ENCODE results near the gene SIPA1L3. TPM values are rescaled to one million over a fixed set of nuclear protein-coding genes. Genes with fewer than 3 reads are reported as not detected.

Gene SIPA1L3
- polyA plus RNA-seq, 1 of the 3 experiments (the other 2 are of a cell fraction) = 11.6 TPM

GRCh38 chr19:37931881-37932655, 25.1 kb downstream of the SIPA1L3 start:
- DNase-seq = no peak
- Histone ChIP-seq H3K9me3 (peaks cover 6% of the 10 kb centered on the region; the same call in 1 of the 2 replicates), H3F3A (replicated peaks; ENCODE audit: insufficient read depth) (peaks cover 23% of the 10 kb centered on the region), H3K9ac (no peak overlapping the region), H3K27me3 (ENCODE audit: insufficient read depth) (no peaks in the 10 kb centered on the region), H3K4me2 (no peak overlapping the region), H2AFZ (ENCODE audit: low read depth) (no peak overlapping the region), H3K36me3 (replicated peaks in 1 of 2; ENCODE audit: control insufficient read depth in 1 of 2, insufficient read depth in 2 of 2, low read length in 1 of 2) (peaks cover 0 to 12% of the 10 kb centered on the region in 2 experiments), H3K4me1 (ENCODE audit: control insufficient read depth in 1 of 2, insufficient read depth in 2 of 2, low read depth in 1 of 2, low read length in 1 of 2) (peaks cover 11 to 17% of the 10 kb centered on the region in 2 experiments; a peak in 2 of 4 replicates), H4K20me1 (ENCODE audit: insufficient read depth) (peaks cover 31% of the 10 kb centered on the region), H3K79me2 (ENCODE audit: insufficient read depth) (peaks cover 98% of the 10 kb centered on the region), H3K27ac (ENCODE audit: low read depth in 2 of 2, low read length in 1 of 2) (no peak overlapping the region), H3K4me3 (ENCODE audit: low read depth in 2 of 2, low read length in 1 of 2) (no peak overlapping the region), H3K9me2 (no peaks in the 10 kb centered on the region)
- TF ChIP-seq USF1 (IDR thresholded peaks at IDR 0.05; ENCODE audit: borderline replicate concordance, low read depth) (no peak), RAD21 (IDR thresholded peaks at IDR 0.05; ENCODE audit: low read length) (no peak), FOXM1 (IDR thresholded peaks at IDR 0.05; ENCODE audit: low read depth) (no peak), POLR2AphosphoS5 (IDR thresholded peaks at IDR 0.05; ENCODE audit: low read depth, low read length) (no peak)
- CTCF ChIA-PET = interaction anchor here (1.7 kb wide), 1 partner anchor 30 kb away, joined by 9 read pairs; no protein-coding TSS in a partner anchor
- POLR2A ChIA-PET = interaction anchor here (0.5 to 1.0 kb wide), 3 partner anchors 9 to 12 kb away, joined by 3 to 4 read pairs (median 3); no protein-coding TSS in a partner anchor
- WGBS (ENCODE audit: low lambda C conversion rate) = 77% methylated on average over 29 of the region's 30 CpGs

GRCh38 chr19:37932985-37933936, 26.3 kb downstream of the SIPA1L3 start:
- WGBS (ENCODE audit: low lambda C conversion rate) = 61% methylated on average over 12 of the region's 12 CpGs
- Histone ChIP-seq H3K4me1 (ENCODE audit: control insufficient read depth in 1 of 2, insufficient read depth in 2 of 2, low read depth in 1 of 2, low read length in 1 of 2) (peaks cover 11 to 17% of the 10 kb centered on the region in 2 experiments; a peak in 2 of 4 replicates), H3K9ac (no peak overlapping the region), H4K20me1 (ENCODE audit: insufficient read depth) (peaks cover 29% of the 10 kb centered on the region), H3K36me3 (replicated peaks in 1 of 2; ENCODE audit: control insufficient read depth in 1 of 2, insufficient read depth in 2 of 2, low read length in 1 of 2) (peaks cover 0 to 15% of the 10 kb centered on the region in 2 experiments), H3K79me2 (ENCODE audit: insufficient read depth) (peaks cover 98% of the 10 kb centered on the region), H3K4me2 (peak overlapping the region; percentile 55), H3K9me3 (peaks cover 6% of the 10 kb centered on the region; the same call in 1 of the 2 replicates), H2AFZ (ENCODE audit: low read depth) (no peak overlapping the region), H3K4me3 (ENCODE audit: low read depth in 2 of 2, low read length in 1 of 2) (no peak overlapping the region), H3K9me2 (no peaks in the 10 kb centered on the region), H3F3A (replicated peaks; ENCODE audit: insufficient read depth) (peaks cover 23% of the 10 kb centered on the region), H3K27ac (ENCODE audit: low read depth in 2 of 2, low read length in 1 of 2) (peak overlapping the region; percentile 48 to 60; a peak in 3 of 4 replicates), H3K27me3 (ENCODE audit: insufficient read depth) (no peaks in the 10 kb centered on the region)
- DNase-seq = peak; percentile 35
- ChIA-PET CTCF (interaction anchor here (1.2 to 1.7 kb wide), 3 partner anchors 11 to 31 kb away, joined by 3 to 9 read pairs (median 9); no protein-coding TSS in a partner anchor), POLR2A (interaction anchor here (0.6 kb wide), 1 partner anchor 13 kb away, joined by 3 read pairs; no protein-coding TSS in a partner anchor)
- TF ChIP-seq PBX3 (IDR thresholded peaks at IDR 0.05) = peak; percentile 80
- peak; percentile 78 for TF ChIP-seq TCF12 (IDR thresholded peaks at IDR 0.05)
- peak in 1 of 2 experiments; percentile 61; a peak in 1 of 4 replicates for TF ChIP-seq EP300 (IDR thresholded peaks at IDR 0.05; ENCODE audit: borderline replicate concordance in 1 of 2, low read depth in 1 of 2, low read length in 1 of 2)
- no peak for TF ChIP-seq ELF1 (IDR thresholded peaks at IDR 0.05)
- no peak for TF ChIP-seq ZBTB33 (IDR thresholded peaks at IDR 0.05; ENCODE audit: borderline replicate concordance, low read depth)
- no peak for TF ChIP-seq TAF1 (IDR thresholded peaks at IDR 0.05; ENCODE audit: borderline replicate concordance, low read depth, low read length)
- TF ChIP-seq GABPA (IDR thresholded peaks at IDR 0.05; ENCODE audit: low read depth) = no peak
- peak; percentile 76; the same call in 1 of the 2 replicates for TF ChIP-seq JUND (IDR thresholded peaks at IDR 0.05)
- no peak for TF ChIP-seq CTCF (IDR thresholded peaks at IDR 0.05)
- no peak for TF ChIP-seq USF1 (IDR thresholded peaks at IDR 0.05; ENCODE audit: borderline replicate concordance, low read depth)
- no peak for TF ChIP-seq IRF3 (IDR thresholded peaks at IDR 0.05; ENCODE audit: low read depth, low read length)
- 0 out of 2 replicates have a peak, but pooled peaks have one; percentile 5 for TF ChIP-seq SMC3 (IDR thresholded peaks at IDR 0.05; ENCODE audit: low read depth, low read length)

Data from SK-N-SH (cell line).